ENCODE results near the gene LGALS1.

LGALS1 gene

GRCh38 chr22:37674951-37675929 is at the start of gene LGALS1:
Gene LGALS1, plus strand, starts transcription at chr22:37675636. Its CDS starts 67 bp downstream, at chr22:37675703.
- DNase-seq (ENCODE audit: low spot score) = peak; percentile 93

- DNase-seq (ENCODE audit: low spot score) = no peak
These were observed 49.7 kb upstream of the LGALS1 start for GRCh38 chr22:37625737-37626136.

- no peak for DNase-seq (ENCODE audit: low spot score)
These were observed 49.3 kb upstream of the LGALS1 start for GRCh38 chr22:37626144-37626543.

- no peak for DNase-seq (ENCODE audit: low spot score)
These were observed 48.8 kb upstream of the LGALS1 start for GRCh38 chr22:37626556-37627075.

GRCh38 chr22:37627121-37627520 is 48.3 kb upstream of the LGALS1 start:
- DNase-seq (ENCODE audit: low spot score) = no peak

- DNase-seq (ENCODE audit: low spot score) = no peak
These were observed 47.9 kb upstream of the LGALS1 start for GRCh38 chr22:37627545-37627944.

GRCh38 chr22:37628830-37629229 is 46.6 kb upstream of the LGALS1 start:
- no peak for DNase-seq (ENCODE audit: low spot score)

- DNase-seq (ENCODE audit: low spot score) = no peak
These were observed 45.5 kb upstream of the LGALS1 start for GRCh38 chr22:37629928-37630327.

- no peak for DNase-seq (ENCODE audit: low spot score)
These were observed 44.5 kb upstream of the LGALS1 start for GRCh38 chr22:37630839-37631435.

GRCh38 chr22:37631448-37632173 is 43.8 kb upstream of the LGALS1 start:
- no peak for DNase-seq (ENCODE audit: low spot score)

- no peak for DNase-seq (ENCODE audit: low spot score)
These were observed 43.0 kb upstream of the LGALS1 start for GRCh38 chr22:37632174-37633088.

GRCh38 chr22:37633089-37633624 is 42.3 kb upstream of the LGALS1 start:
- DNase-seq (ENCODE audit: low spot score) = no peak

GRCh38 chr22:37633625-37634416 is 41.6 kb upstream of the LGALS1 start:
- DNase-seq (ENCODE audit: low spot score) = peak; percentile 79

- DNase-seq (ENCODE audit: low spot score) = no peak
These were observed 41.0 kb upstream of the LGALS1 start for GRCh38 chr22:37634417-37634924.

GRCh38 chr22:37635157-37635556 is 40.3 kb upstream of the LGALS1 start:
- no peak for DNase-seq (ENCODE audit: low spot score)

- DNase-seq (ENCODE audit: low spot score) = no peak
These were observed 39.1 kb upstream of the LGALS1 start for GRCh38 chr22:37636186-37636948.

GRCh38 chr22:37636949-37637273 is 38.5 kb upstream of the LGALS1 start:
- DNase-seq (ENCODE audit: low spot score) = no peak

- DNase-seq (ENCODE audit: low spot score) = no peak
These were observed 36.9 kb upstream of the LGALS1 start for GRCh38 chr22:37638391-37639069.

Measured in pons (tissue), 1 donor.